Kidney (tissue), 14 donors: Measurements from ENCODE around the gene SCUBE3. TPM values are rescaled to one million over a fixed set of nuclear protein-coding genes. Genes with fewer than 3 reads are reported as not detected.

Source experiments
- DNase-seq, 5 donors: peaks; one replicate each; pipeline ENCODE4 v3.0.0-alpha.2; 2013 to 2020
- FAIRE-seq: peaks from 2 replicates; lab custom pipeline; 2012; peaks lifted over from hg19 to GRCh38; lab: Jason Lieb, UNC
- H3K27ac ChIP-seq, 2 donors: one replicate each; pipeline ENCODE4 v1.7.0; 2013; ENCODE audit warnings: low read depth in 2 of 2, low read length in 2 of 2, inconsistent platforms in 1 of 2
- H3K27me3 ChIP-seq: one replicate; pipeline ENCODE4 v1.7.1; 2013; ENCODE audit warnings: low read length, inconsistent platforms; ENCODE audit not compliant: control insufficient read depth, insufficient read depth
- H3K36me3 ChIP-seq, 3 donors: one replicate each; pipeline versions ENCODE4 v1.7.0 to v1.7.1; 2013; ENCODE audit warnings: low read length in 3 of 3, control low read depth in 1 of 3, inconsistent platforms in 1 of 3; ENCODE audit not compliant: insufficient read depth in 3 of 3, control insufficient read depth in 2 of 3
- H3K4me1 ChIP-seq, 3 donors: one replicate each; pipeline versions ENCODE4 v1.7.0 to v1.7.1; 2013; ENCODE audit warnings: low read length in 3 of 3, inconsistent platforms in 1 of 3, low read depth in 1 of 3; ENCODE audit not compliant: control insufficient read depth in 2 of 3, insufficient read depth in 2 of 3
- H3K4me3 ChIP-seq, 3 donors: one replicate each; pipeline versions ENCODE4 v1.7.0 to v1.8.1; 2013; ENCODE audit warnings: low read length in 3 of 3, control low read depth in 1 of 3, inconsistent platforms in 1 of 3
- H3K9ac ChIP-seq, 3 donors: one replicate each; pipeline versions ENCODE4 v1.7.0 to v1.7.1; 2013; ENCODE audit warnings: low read length in 3 of 3, control low read depth in 1 of 3, inconsistent platforms in 1 of 3
- H3K9me3 ChIP-seq, 3 donors: one replicate each; pipeline versions ENCODE4 v1.7.0 to v1.7.1; 2013; ENCODE audit warnings: low read length in 3 of 3, control low read depth in 1 of 3, inconsistent platforms in 1 of 3; ENCODE audit not compliant: control insufficient read depth in 2 of 3, insufficient read depth in 1 of 3
- CTCF ChIP-seq: IDR thresholded peaks from 3 replicates; pipeline ENCODE4 v1.5.1; 2012; ENCODE audit warnings: mild to moderate bottlenecking, moderate library complexity, borderline replicate concordance; ENCODE audit not compliant: insufficient read depth; ENCODE audit errors: extremely low read depth
- intact Hi-C: fragments of 100-400 bp; cut with DNase I; formaldehyde crosslinking; loops from one replicate; pipeline ENCODE4 v1.11.1; 2022
- polyA plus RNA-seq: library from polyadenylated mRNA; stranded (reverse); fragments of 350-450 nt; fragmentation: Illumina TruSeq; extraction: RNeasy Lipid Tissue Mini Kit (QIAGEN cat#74804); gene quantifications from one replicate; pipeline ENCODE4 v1.2.3, GENCODE V29; 2014; ENCODE audit warnings: low read depth, low replicate concordance; ENCODE audit not compliant: insufficient read depth
- total RNA-seq: library from RNA; stranded (reverse); fragmentation: NEBNext Ultra II Directional; extraction: Animal tissue kit (Norgen Biotek cat#: 25700); gene quantifications from one replicate; pipeline ENCODE4 v1.2.1, GENCODE V29; 2021
- donor health status: control.
- donor health status: control.
- donor health status: control.
- donor health status: control.
- donor health status: control.
- donor health status: DM: yes; HTN: yes; CAD: no.
- donor health status: Normal renal cell carcinoma (clear cell type).

The SCUBE3 gene
- total and polyA plus RNA-seq, 2 donors from 2014 or later, result 2.5 to 4.5 TPM

GRCh38 chr6:35248300-35248699 is 34.5 kb downstream of the SCUBE3 start:
- Histone ChIP-seq H3K27me3 (no peaks in the 10 kb centered on the region), H3K9ac (no peak overlapping the region), H3K4me1 (no peaks in the 10 kb centered on the region), H3K4me3 (no peak overlapping the region), H3K27ac (no peak overlapping the region), H3K9me3 (no peaks in the 10 kb centered on the region), H3K36me3 (peaks cover 5 to 16% (median 6%) of the 10 kb centered on the region in 3 donors)
- FAIRE-seq (no peak), DNase-seq (no peak)
- intact Hi-C loops, result loop anchor here (10.0 kb wide), 1 partner anchor 103 kb away; the partner anchor contains the start of gene TCP11
- no peak for TF ChIP-seq CTCF

- H3K27ac ChIP-seq, result no peak overlapping the region
- no peaks in the 10 kb centered on the region for H3K27me3 ChIP-seq
- peaks cover 5 to 13% (median 6%) of the 10 kb centered on the region in 3 donors for H3K36me3 ChIP-seq
- DNase-seq (no peak), FAIRE-seq (no peak)
- no peak overlapping the region for H3K9ac ChIP-seq
- TF ChIP-seq CTCF, result no peak
- intact Hi-C loops, result loop anchor here (10.0 kb wide), 1 partner anchor 104 kb away; the partner anchor contains the start of gene TCP11
- H3K4me3 ChIP-seq, result no peak overlapping the region
- H3K9me3 ChIP-seq, result no peaks in the 10 kb centered on the region
- H3K4me1 ChIP-seq, result no peaks in the 10 kb centered on the region
These were observed 35.2 kb downstream of the SCUBE3 start for GRCh38 chr6:35248965-35249364.

GRCh38 chr6:35251949-35252348 is 38.2 kb downstream of the SCUBE3 start:
- no peak overlapping the region for H3K4me3 ChIP-seq
- no peak for TF ChIP-seq CTCF

GRCh38 chr6:35253249-35253648 is 39.5 kb downstream of the SCUBE3 start:
- intact Hi-C loops, result no loop called here
- H3K4me1 ChIP-seq, result peaks cover 0 to 2% (median 2%) of the 10 kb centered on the region in 3 donors
- H3K4me3 ChIP-seq, result no peak overlapping the region
- DNase-seq (no peak), FAIRE-seq (no peak)
- no peaks in the 10 kb centered on the region for H3K27me3 ChIP-seq
- H3K9me3 ChIP-seq, result no peaks in the 10 kb centered on the region
- H3K36me3 ChIP-seq, result no peaks in the 10 kb centered on the region
- TF ChIP-seq CTCF, result no peak
- H3K27ac ChIP-seq, result no peak overlapping the region
- no peak overlapping the region for H3K9ac ChIP-seq

More at GRCh38 chr6:35251949-35252348, 38.2 kb downstream of the SCUBE3 start:
- FAIRE-seq, result no peak
- H3K9ac ChIP-seq, result no peak overlapping the region
- intact Hi-C loops, result no loop called here
- no peak for DNase-seq
- no peaks in the 10 kb centered on the region for H3K4me1 ChIP-seq
- H3K36me3 ChIP-seq, result no peaks in the 10 kb centered on the region
- no peak overlapping the region for H3K27ac ChIP-seq
- no peaks in the 10 kb centered on the region for H3K9me3 ChIP-seq
- H3K27me3 ChIP-seq, result no peaks in the 10 kb centered on the region
